ENCODE results near the gene GNGT1. TPM values are rescaled to one million over a fixed set of nuclear protein-coding genes. Genes with fewer than 3 reads are reported as not detected.

GNGT1 gene
- total RNA-seq (not detected), polyA plus RNA-seq (not detected)

DNA sequence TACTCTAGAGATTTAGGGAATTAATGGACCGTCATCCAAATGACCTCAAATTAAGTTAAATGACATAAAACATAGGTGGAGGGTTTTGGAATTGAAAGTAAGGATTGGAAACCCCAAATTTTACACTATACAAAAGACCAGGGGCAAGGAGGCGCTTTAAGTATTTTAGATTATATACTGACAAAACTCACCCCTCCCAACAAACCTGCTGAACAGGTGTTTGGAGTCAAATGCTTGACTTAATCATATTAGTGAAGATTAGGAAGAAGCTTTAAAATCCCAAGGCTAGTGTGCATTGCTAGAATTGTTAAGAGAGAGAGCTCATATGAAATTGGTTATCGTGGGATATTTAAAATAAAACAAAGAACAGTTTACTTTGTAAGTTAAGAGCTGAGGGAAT, at the start of gene GNGT1:
TSS of gene GNGT1 (plus strand) at position 301 of the 400 bp plus-strand sequence. CDS start 180 bp downstream, outside the sequence.
- no peaks in the 10 kb centered on the region for H3K4me1 ChIP-seq (ENCODE audit: insufficient read depth, low read length)
- no peaks in the 10 kb centered on the region for H3K4me1 Mint-ChIP-seq
- no peaks in the 10 kb centered on the region for H3K9me3 Mint-ChIP-seq
- peaks cover 0 to 8% of the 10 kb centered on the region in 2 donors for H3K27me3 Mint-ChIP-seq
- H3K36me3 Mint-ChIP-seq: no peaks in the 10 kb centered on the region
- no peak within 1 kb of the TSS for H3K4me3 ChIP-seq (ENCODE audit: low read length)
- no peaks in the 10 kb centered on the region for H3K36me3 ChIP-seq (ENCODE audit: insufficient read depth, low read length)
- H3K27ac Mint-ChIP-seq: no peak within 1 kb of the TSS
- no peak within 1 kb of the TSS for H3K4me3 Mint-ChIP-seq
- no peak for DNase-seq
- POLR2A ChIA-PET: no interaction called here
- no peaks in the 10 kb centered on the region for H3K27me3 ChIP-seq (ENCODE audit: insufficient read depth, low read length, poor library complexity, severe bottlenecking)
- CTCF ChIA-PET: no interaction called here
- no peak within 1 kb of the TSS for H3K27ac ChIP-seq (ENCODE audit: low read depth, low read length)
- no peaks in the 10 kb centered on the region for H3K9me3 ChIP-seq (ENCODE audit: low read length)

DNA sequence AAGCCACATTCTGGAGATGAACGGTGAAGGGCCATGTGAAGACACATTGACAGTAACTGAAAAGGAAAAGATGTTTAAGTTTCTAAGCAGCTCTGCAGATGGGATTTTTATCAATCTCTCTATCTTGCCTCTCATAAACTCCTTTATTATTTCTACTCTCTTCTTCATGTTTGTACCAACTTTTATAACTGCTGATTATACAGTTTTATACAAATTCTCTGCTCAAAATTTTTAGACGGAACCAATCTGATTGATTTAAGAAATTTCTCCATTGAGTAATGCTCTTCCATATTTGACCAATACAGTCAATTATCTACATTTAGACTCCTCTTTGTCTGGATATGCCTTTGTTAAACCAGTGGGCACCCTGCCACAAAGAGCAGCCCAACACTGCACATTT, 47.5 kb upstream of the GNGT1 start:
- no peak for DNase-seq
- CTCF ChIA-PET: no interaction called here
- Histone ChIP-seq H3K27ac (ENCODE audit: low read depth, low read length) (no peak overlapping the region), H3K36me3 (ENCODE audit: insufficient read depth, low read length) (no peaks in the 10 kb centered on the region), H3K4me1 (ENCODE audit: insufficient read depth, low read length) (no peaks in the 10 kb centered on the region), H3K9me3 (ENCODE audit: low read length) (no peaks in the 10 kb centered on the region), H3K27me3 (ENCODE audit: insufficient read depth, low read length, poor library complexity, severe bottlenecking) (no peaks in the 10 kb centered on the region), H3K4me3 (ENCODE audit: low read length) (no peak overlapping the region)
- H3K4me1 Mint-ChIP-seq: no peaks in the 10 kb centered on the region
- no peaks in the 10 kb centered on the region for H3K27me3 Mint-ChIP-seq
- no peak overlapping the region for H3K4me3 Mint-ChIP-seq
- no peaks in the 10 kb centered on the region for H3K9me3 Mint-ChIP-seq
- H3K36me3 Mint-ChIP-seq: no peaks in the 10 kb centered on the region
- POLR2A ChIA-PET: no interaction called here
- H3K27ac Mint-ChIP-seq: no peak overlapping the region

GRCh38 chr7:93860261-93860660, 46.1 kb upstream of the GNGT1 start:
- no peaks in the 10 kb centered on the region for H3K27me3 ChIP-seq (ENCODE audit: insufficient read depth, low read length, poor library complexity, severe bottlenecking)
- H3K4me3 ChIP-seq (ENCODE audit: low read length): no peak overlapping the region
- H3K9me3 ChIP-seq (ENCODE audit: low read length): no peaks in the 10 kb centered on the region
- H3K4me1 Mint-ChIP-seq: no peaks in the 10 kb centered on the region
- no peaks in the 10 kb centered on the region for H3K36me3 ChIP-seq (ENCODE audit: insufficient read depth, low read length)
- no peak for DNase-seq
- POLR2A ChIA-PET: no interaction called here
- no peak overlapping the region for H3K27ac ChIP-seq (ENCODE audit: low read depth, low read length)
- CTCF ChIA-PET: no interaction called here
- no peak overlapping the region for H3K4me3 Mint-ChIP-seq
- no peak overlapping the region for H3K27ac Mint-ChIP-seq
- H3K4me1 ChIP-seq (ENCODE audit: insufficient read depth, low read length): no peaks in the 10 kb centered on the region
- H3K27me3 Mint-ChIP-seq: no peaks in the 10 kb centered on the region
- no peaks in the 10 kb centered on the region for H3K36me3 Mint-ChIP-seq
- no peaks in the 10 kb centered on the region for H3K9me3 Mint-ChIP-seq

DNA sequence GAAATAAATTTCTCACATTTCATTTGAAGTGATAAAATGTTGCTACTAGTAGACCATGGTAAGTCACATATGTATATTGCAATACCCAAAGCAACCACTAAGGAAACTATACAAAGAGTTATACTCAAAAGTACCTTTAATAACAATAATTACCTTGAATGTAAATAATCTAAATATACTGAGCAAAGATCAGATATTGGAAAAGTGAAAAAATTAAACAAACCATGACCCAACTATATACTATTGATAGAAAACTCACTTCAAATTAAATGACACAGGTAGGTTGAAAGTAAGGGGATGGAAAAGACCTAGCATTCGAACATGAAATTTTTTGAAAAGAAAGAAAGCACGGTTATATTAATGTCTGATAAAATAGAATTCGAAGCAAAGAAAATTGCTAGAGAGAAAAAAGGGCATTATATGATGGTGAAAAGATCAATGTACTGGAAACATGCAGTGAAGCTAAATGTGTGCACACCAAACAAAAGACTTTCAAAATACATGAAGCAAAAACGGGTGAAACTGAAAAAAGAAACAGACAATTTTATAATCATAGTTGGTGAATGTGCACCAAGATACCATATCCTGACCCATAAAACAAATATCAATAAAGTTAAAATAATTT, 44.9 kb upstream of the GNGT1 start:
- Mint-ChIP-seq H3K9me3 (no peaks in the 10 kb centered on the region), H3K27ac (no peak overlapping the region), H3K27me3 (no peaks in the 10 kb centered on the region), H3K36me3 (no peaks in the 10 kb centered on the region), H3K4me1 (no peaks in the 10 kb centered on the region), H3K4me3 (no peak overlapping the region)
- H3K27me3 ChIP-seq (ENCODE audit: insufficient read depth, low read length, poor library complexity, severe bottlenecking): no peaks in the 10 kb centered on the region
- POLR2A ChIA-PET: no interaction called here
- H3K36me3 ChIP-seq (ENCODE audit: insufficient read depth, low read length): no peaks in the 10 kb centered on the region
- no peaks in the 10 kb centered on the region for H3K4me1 ChIP-seq (ENCODE audit: insufficient read depth, low read length)
- no peak overlapping the region for H3K27ac ChIP-seq (ENCODE audit: low read depth, low read length)
- no peaks in the 10 kb centered on the region for H3K9me3 ChIP-seq (ENCODE audit: low read length)
- no peak overlapping the region for H3K4me3 ChIP-seq (ENCODE audit: low read length)
- DNase-seq: no peak
- CTCF ChIA-PET: no interaction called here

DNA sequence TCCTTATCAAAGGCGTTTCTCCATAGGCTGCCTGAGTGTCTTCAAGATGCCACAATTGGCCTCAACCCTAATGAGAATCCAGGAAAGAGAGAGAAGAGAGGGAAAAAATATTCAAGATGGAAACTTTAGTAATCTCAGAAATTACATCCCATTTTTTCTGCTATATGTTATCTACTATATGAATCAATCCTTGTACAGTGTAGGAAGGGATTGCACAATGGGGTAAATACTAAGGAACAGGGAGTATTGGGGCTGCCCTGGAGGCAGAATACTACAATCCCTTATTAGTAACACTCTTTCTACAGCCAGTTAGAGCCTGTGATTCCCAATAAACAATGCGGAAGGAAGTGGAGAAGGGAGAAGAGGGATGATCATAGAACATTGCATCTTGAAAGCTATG, 43.7 kb upstream of the GNGT1 start:
- Mint-ChIP-seq H3K36me3 (no peaks in the 10 kb centered on the region), H3K9me3 (no peaks in the 10 kb centered on the region), H3K27me3 (no peaks in the 10 kb centered on the region), H3K4me1 (no peaks in the 10 kb centered on the region), H3K4me3 (no peak overlapping the region), H3K27ac (no peak overlapping the region)
- no peaks in the 10 kb centered on the region for H3K36me3 ChIP-seq (ENCODE audit: insufficient read depth, low read length)
- H3K4me3 ChIP-seq (ENCODE audit: low read length): no peak overlapping the region
- ChIA-PET CTCF (no interaction called here), POLR2A (no interaction called here)
- no peak overlapping the region for H3K27ac ChIP-seq (ENCODE audit: low read depth, low read length)
- H3K4me1 ChIP-seq (ENCODE audit: insufficient read depth, low read length): no peaks in the 10 kb centered on the region
- H3K9me3 ChIP-seq (ENCODE audit: low read length): no peaks in the 10 kb centered on the region
- no peaks in the 10 kb centered on the region for H3K27me3 ChIP-seq (ENCODE audit: insufficient read depth, low read length, poor library complexity, severe bottlenecking)
- DNase-seq: no peak

- CTCF ChIA-PET: no interaction called here
- H3K36me3 Mint-ChIP-seq: no peaks in the 10 kb centered on the region
- Histone ChIP-seq H3K36me3 (ENCODE audit: insufficient read depth, low read length) (no peaks in the 10 kb centered on the region), H3K27ac (ENCODE audit: low read depth, low read length) (no peak overlapping the region), H3K27me3 (ENCODE audit: insufficient read depth, low read length, poor library complexity, severe bottlenecking) (no peaks in the 10 kb centered on the region), H3K4me1 (ENCODE audit: insufficient read depth, low read length) (no peaks in the 10 kb centered on the region), H3K4me3 (ENCODE audit: low read length) (no peak overlapping the region), H3K9me3 (ENCODE audit: low read length) (no peaks in the 10 kb centered on the region)
- no peak overlapping the region for H3K4me3 Mint-ChIP-seq
- no peaks in the 10 kb centered on the region for H3K27me3 Mint-ChIP-seq
- no peak for DNase-seq
- H3K4me1 Mint-ChIP-seq: no peaks in the 10 kb centered on the region
- H3K9me3 Mint-ChIP-seq: no peaks in the 10 kb centered on the region
- H3K27ac Mint-ChIP-seq: no peak overlapping the region
- POLR2A ChIA-PET: no interaction called here
Measured at GRCh38 chr7:93866886-93867285, 39.5 kb upstream of the GNGT1 start.

DNA sequence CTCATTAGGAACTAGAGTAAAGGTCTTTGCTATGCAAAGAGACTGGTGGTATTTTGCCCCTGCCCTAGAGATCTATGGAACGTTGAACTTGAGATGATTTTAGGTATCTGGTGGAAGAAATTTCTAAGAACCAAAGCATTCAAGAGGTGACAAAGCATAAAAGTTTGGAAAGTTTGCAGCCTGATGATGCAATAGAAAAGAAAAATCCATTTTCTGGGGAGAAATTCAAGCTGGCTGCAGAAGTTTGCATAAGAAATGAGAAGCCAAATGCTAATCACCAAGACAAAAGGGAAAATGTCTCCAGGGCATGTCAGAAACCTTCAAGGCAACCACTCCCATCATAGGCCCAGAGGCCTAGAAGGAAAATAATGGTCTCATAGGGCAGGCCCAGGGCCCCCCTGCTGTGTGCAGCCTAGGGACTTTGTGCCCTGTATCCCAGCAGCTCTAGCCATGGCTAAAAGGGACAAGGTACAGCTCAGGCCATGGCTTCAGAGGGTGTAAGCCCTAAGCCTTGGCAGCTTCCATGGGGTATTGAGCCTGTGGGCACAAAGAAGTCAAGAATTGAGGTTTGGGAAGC, 32.3 kb upstream of the GNGT1 start:
- H3K27me3 Mint-ChIP-seq: no peaks in the 10 kb centered on the region
- no peak for DNase-seq
- no peaks in the 10 kb centered on the region for H3K27me3 ChIP-seq (ENCODE audit: insufficient read depth, low read length, poor library complexity, severe bottlenecking)
- no peak overlapping the region for H3K4me3 Mint-ChIP-seq
- POLR2A ChIA-PET: no interaction called here
- H3K4me3 ChIP-seq (ENCODE audit: low read length): no peak overlapping the region
- H3K36me3 ChIP-seq (ENCODE audit: insufficient read depth, low read length): no peaks in the 10 kb centered on the region
- CTCF ChIA-PET: no interaction called here
- H3K4me1 ChIP-seq (ENCODE audit: insufficient read depth, low read length): no peaks in the 10 kb centered on the region
- H3K9me3 Mint-ChIP-seq: peaks cover 0 to 8% (median 3%) of the 10 kb centered on the region in 5 donors
- H3K27ac Mint-ChIP-seq: no peak overlapping the region
- no peaks in the 10 kb centered on the region for H3K9me3 ChIP-seq (ENCODE audit: low read length)
- H3K4me1 Mint-ChIP-seq: peaks cover 0 to 5% (median 0%) of the 10 kb centered on the region in 3 donors
- no peaks in the 10 kb centered on the region for H3K36me3 Mint-ChIP-seq
- H3K27ac ChIP-seq (ENCODE audit: low read depth, low read length): no peak overlapping the region

GRCh38 chr7:93877742-93878141, 28.6 kb upstream of the GNGT1 start:
- Mint-ChIP-seq H3K9me3 (peaks cover 0 to 15% (median 3%) of the 10 kb centered on the region in 5 donors), H3K4me1 (peaks cover 0 to 5% (median 0%) of the 10 kb centered on the region in 3 donors), H3K4me3 (peak overlapping the region in 1 of 7 donors; percentile 60), H3K36me3 (no peaks in the 10 kb centered on the region), H3K27me3 (peaks cover 0 to 1% of the 10 kb centered on the region in 2 donors), H3K27ac (no peak overlapping the region)
- Histone ChIP-seq H3K27ac (ENCODE audit: low read depth, low read length) (no peak overlapping the region), H3K4me3 (ENCODE audit: low read length) (no peak overlapping the region), H3K36me3 (ENCODE audit: insufficient read depth, low read length) (no peaks in the 10 kb centered on the region), H3K4me1 (ENCODE audit: insufficient read depth, low read length) (no peaks in the 10 kb centered on the region), H3K27me3 (ENCODE audit: insufficient read depth, low read length, poor library complexity, severe bottlenecking) (no peaks in the 10 kb centered on the region), H3K9me3 (ENCODE audit: low read length) (no peaks in the 10 kb centered on the region)
- ChIA-PET POLR2A (no interaction called here), CTCF (no interaction called here)
- DNase-seq: no peak

Measured in CD8-positive, alpha-beta memory T cell (primary cell).